Transverse colon (tissue), 3 donors: ENCODE data around the gene TNFSF15.

Source experiments
- CTCF ChIP-seq, 5 experiments: fragments of 200-600 bp in 3 of 5; fragments of 450-650 bp in 2 of 5; sonication (generic) in 3 of 5; IDR thresholded peaks; 1 replicate in 2 of 5; 2 replicates in 3 of 5; pipeline ENCODE4 v1.5.1; 2016 to 2017; ENCODE audit warnings: antibody characterized with exemption in 5 of 5, inconsistent platforms in 3 of 5, mild to moderate bottlenecking in 2 of 5, moderate library complexity in 1 of 5
- EP300 ChIP-seq: sonication (generic); formaldehyde crosslinking; IDR thresholded peaks from one replicate; pipeline ENCODE4 v1.6.1; 2017; ENCODE audit warnings: antibody characterized with exemption, low read depth

- TF ChIP-seq CTCF (IDR thresholded peaks at IDR 0.05) (no peak), EP300 (no peak)
Observed at GRCh38 chr9:114785866-114786650, 19.8 kb downstream of the TNFSF15 start.
